Fibroblast of lung (primary cell): ENCODE data around the gene HEATR9.

ENCODE experiments used
- EZH2 ChIP-seq: IDR thresholded peaks from 2 replicates; pipeline ENCODE4 v1.5.1; 2012; ENCODE audit warnings: low read length, control low read depth, mild to moderate bottlenecking; ENCODE audit errors: missing control alignments
- TF ChIP-seq, protein P1 (sequence below), 2 donors: IDR thresholded peaks in 1 of 2; conservative IDR thresholded peaks in 1 of 2; 1 replicate in 1 of 2; 2 replicates in 1 of 2; pipeline ENCODE4 v1.5.1; 2011 to 2012; ENCODE audit warnings: low read length in 2 of 2, control low read depth in 1 of 2, inconsistent platforms in 1 of 2, low read depth in 1 of 2, mild to moderate bottlenecking in 1 of 2

DNA sequence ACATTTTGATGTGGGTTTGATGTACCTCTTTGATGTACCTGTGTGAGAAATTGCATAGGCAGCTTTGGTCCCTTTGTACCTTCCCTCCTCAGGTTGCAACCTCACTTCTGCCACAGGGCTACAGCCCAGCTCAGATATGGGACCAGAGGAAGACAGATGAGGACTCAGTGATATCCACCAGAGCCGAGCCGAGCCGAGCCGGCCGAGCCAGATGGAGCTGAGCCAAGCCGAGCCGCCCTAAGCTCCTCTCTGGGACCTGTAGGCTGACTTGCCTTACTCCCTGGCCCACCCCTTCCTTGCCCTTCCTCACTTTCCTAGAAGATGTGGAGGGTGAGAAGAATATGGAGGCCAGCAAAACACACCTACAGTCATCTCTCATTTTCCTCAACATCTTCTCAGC lies 3.8 kb downstream of the HEATR9 start:
- TF ChIP-seq, protein P1, sequence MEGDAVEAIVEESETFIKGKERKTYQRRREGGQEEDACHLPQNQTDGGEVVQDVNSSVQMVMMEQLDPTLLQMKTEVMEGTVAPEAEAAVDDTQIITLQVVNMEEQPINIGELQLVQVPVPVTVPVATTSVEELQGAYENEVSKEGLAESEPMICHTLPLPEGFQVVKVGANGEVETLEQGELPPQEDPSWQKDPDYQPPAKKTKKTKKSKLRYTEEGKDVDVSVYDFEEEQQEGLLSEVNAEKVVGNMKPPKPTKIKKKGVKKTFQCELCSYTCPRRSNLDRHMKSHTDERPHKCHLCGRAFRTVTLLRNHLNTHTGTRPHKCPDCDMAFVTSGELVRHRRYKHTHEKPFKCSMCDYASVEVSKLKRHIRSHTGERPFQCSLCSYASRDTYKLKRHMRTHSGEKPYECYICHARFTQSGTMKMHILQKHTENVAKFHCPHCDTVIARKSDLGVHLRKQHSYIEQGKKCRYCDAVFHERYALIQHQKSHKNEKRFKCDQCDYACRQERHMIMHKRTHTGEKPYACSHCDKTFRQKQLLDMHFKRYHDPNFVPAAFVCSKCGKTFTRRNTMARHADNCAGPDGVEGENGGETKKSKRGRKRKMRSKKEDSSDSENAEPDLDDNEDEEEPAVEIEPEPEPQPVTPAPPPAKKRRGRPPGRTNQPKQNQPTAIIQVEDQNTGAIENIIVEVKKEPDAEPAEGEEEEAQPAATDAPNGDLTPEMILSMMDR (conservative IDR thresholded peaks at IDR 0.05 in 1 of 2, IDR thresholded peaks at IDR 0.05 in 1 of 2; ENCODE audit: low read depth in 1 of 2, low read length in 2 of 2), result no peak
- TF ChIP-seq EZH2, result no peak
